DND-41 (cell line): ENCODE results near the gene MZT2A.
"Not testable (repeated sequence)": the region's sequence is repeated elsewhere in the genome, so short reads cannot be mapped to it uniquely, and the experiment has no call there.

Experiments used
- CTCF ChIP-seq: IDR thresholded peaks from 2 replicates; pipeline ENCODE4 v1.5.1; 2012; ENCODE audit warnings: borderline replicate concordance, low read length, moderate library complexity, mild to moderate bottlenecking; ENCODE audit not compliant: poor library complexity, severe bottlenecking; ENCODE audit errors: extremely low read depth
- EZH2 ChIP-seq: IDR thresholded peaks from 3 replicates; pipeline ENCODE4 v1.6.1; 2012; ENCODE audit warnings: borderline replicate concordance, low read depth, mild to moderate bottlenecking, moderate library complexity, low read length, inconsistent platforms; ENCODE audit not compliant: severe bottlenecking

GRCh38 chr2:131503587-131503986 is 11.4 kb upstream of the MZT2A start:
- not testable (repeated sequence) for TF ChIP-seq CTCF, EZH2
